Cardiac fibroblast (primary cell): Measurements from ENCODE around the gene CYB5A.
A peak's percentile ranks its signal among the peaks of the same experiment; 100 is the strongest.

ENCODE experiments used
- DNase-seq, 2 donors: peaks; one replicate each; pipeline versions ENCODE4 v3.0.0 to v3.0.0-alpha.2; 2010; ENCODE audit warnings: low read depth in 2 of 2
- H3K4me3 ChIP-seq, 2 donors: replicated peaks in 1 of 2; 1 replicate in 1 of 2; 2 replicates in 1 of 2; pipeline ENCODE4 v1.5.1; 2011; ENCODE audit warnings: low read depth in 2 of 2, low read length in 2 of 2, mild to moderate bottlenecking in 2 of 2, moderate library complexity in 1 of 2
- CTCF ChIP-seq: IDR thresholded peaks from one replicate; pipeline ENCODE4 v1.5.1; 2011; ENCODE audit warnings: low read depth, mild to moderate bottlenecking, low read length, inconsistent platforms

The CYB5A gene

GRCh38 chr18:74277296-74277695, 14.5 kb downstream of the CYB5A start:
- TF ChIP-seq CTCF, result no peak
- H3K4me3 ChIP-seq, result no peak overlapping the region
- no peak for DNase-seq

GRCh38 chr18:74276609-74277008, 15.2 kb downstream of the CYB5A start:
- H3K4me3 ChIP-seq, result no peak overlapping the region
- no peak for DNase-seq
- no peak for TF ChIP-seq CTCF

GRCh38 chr18:74275736-74276135, 16.0 kb downstream of the CYB5A start:
- no peak for TF ChIP-seq CTCF
- no peak for DNase-seq

GRCh38 chr18:74274700-74275099, 17.1 kb downstream of the CYB5A start:
- no peak for DNase-seq
- no peak for TF ChIP-seq CTCF

More at GRCh38 chr18:74275736-74276135, 16.0 kb downstream of the CYB5A start:
- H3K4me3 ChIP-seq, result no peak overlapping the region

GRCh38 chr18:74273394-74273793, 18.4 kb downstream of the CYB5A start:
- no peak for DNase-seq
- H3K4me3 ChIP-seq, result no peak overlapping the region
- no peak for TF ChIP-seq CTCF

More at GRCh38 chr18:74274700-74275099, 17.1 kb downstream of the CYB5A start:
- no peak overlapping the region for H3K4me3 ChIP-seq

- TF ChIP-seq CTCF, result no peak
- DNase-seq, result peak in 1 of 2 donors; percentile 33
- no peak overlapping the region for H3K4me3 ChIP-seq
Observed at GRCh38 chr18:74271635-74272034, 20.1 kb downstream of the CYB5A start.

- TF ChIP-seq CTCF, result no peak
- peak in 1 of 2 donors; percentile 44 for DNase-seq
- H3K4me3 ChIP-seq, result no peak overlapping the region
Observed at GRCh38 chr18:74268933-74269620, 22.7 kb downstream of the CYB5A start.
